Testis (tissue), 2 donors: ENCODE data around the gene TPPP.
"Not testable (repeated sequence)": the region's sequence is repeated elsewhere in the genome, so short reads cannot be mapped to it uniquely, and the experiment has no call there.

Experiments
- POLR2A ChIP-seq: fragments of 450-650 bp; IDR thresholded peaks from one replicate; pipeline ENCODE4 v1.6.1; 2017; ENCODE audit warnings: antibody characterized with exemption, mild to moderate bottlenecking, moderate library complexity
- TF ChIP-seq, protein P1 (sequence below), 3 experiments: fragments of 450-650 bp in 2 of 3; fragments of 200-600 bp in 1 of 3; sonication (generic) in 1 of 3; IDR thresholded peaks; one replicate each; pipeline ENCODE4 v1.5.1; 2016 to 2019; ENCODE audit warnings: antibody characterized with exemption in 3 of 3, mild to moderate bottlenecking in 2 of 3, moderate library complexity in 1 of 3

DNA sequence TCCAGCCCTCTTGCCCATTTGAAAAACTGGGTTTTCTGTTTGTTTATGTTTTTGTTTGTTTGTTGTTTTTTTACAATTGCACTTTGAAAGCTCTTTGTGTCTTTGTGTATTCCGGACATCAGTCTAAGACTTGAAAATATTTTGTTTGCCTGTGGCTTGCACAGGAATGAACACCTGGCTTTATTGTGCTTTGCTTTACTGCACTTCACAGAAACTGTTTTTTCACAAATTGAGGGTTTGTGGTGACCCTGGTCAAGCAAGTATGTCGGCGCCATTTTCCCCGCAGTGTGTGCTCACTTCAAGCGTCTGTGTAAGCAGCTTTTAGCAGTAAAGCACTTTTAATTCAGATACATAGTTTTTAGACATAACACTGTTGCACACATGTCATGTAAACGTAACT lies 49.1 kb upstream of the TPPP start:
- TF ChIP-seq, protein P1, sequence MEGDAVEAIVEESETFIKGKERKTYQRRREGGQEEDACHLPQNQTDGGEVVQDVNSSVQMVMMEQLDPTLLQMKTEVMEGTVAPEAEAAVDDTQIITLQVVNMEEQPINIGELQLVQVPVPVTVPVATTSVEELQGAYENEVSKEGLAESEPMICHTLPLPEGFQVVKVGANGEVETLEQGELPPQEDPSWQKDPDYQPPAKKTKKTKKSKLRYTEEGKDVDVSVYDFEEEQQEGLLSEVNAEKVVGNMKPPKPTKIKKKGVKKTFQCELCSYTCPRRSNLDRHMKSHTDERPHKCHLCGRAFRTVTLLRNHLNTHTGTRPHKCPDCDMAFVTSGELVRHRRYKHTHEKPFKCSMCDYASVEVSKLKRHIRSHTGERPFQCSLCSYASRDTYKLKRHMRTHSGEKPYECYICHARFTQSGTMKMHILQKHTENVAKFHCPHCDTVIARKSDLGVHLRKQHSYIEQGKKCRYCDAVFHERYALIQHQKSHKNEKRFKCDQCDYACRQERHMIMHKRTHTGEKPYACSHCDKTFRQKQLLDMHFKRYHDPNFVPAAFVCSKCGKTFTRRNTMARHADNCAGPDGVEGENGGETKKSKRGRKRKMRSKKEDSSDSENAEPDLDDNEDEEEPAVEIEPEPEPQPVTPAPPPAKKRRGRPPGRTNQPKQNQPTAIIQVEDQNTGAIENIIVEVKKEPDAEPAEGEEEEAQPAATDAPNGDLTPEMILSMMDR (IDR thresholded peaks at IDR 0.05) = not testable (repeated sequence)
- TF ChIP-seq POLR2A = not testable (repeated sequence)
